Right cardiac atrium (tissue), 5 donors: ENCODE data around the gene ATP5MG. TPM values are rescaled to one million over a fixed set of nuclear protein-coding genes. Genes with fewer than 3 reads are reported as not detected.

Experiments
- ATAC-seq, 2 donors: fragments of 200-7000 bp; cut with Tn5 transposase; one replicate each; pipeline versions ENCODE4 v1.8.0 to v1.9.1; 2020; ENCODE audit warnings: moderate library complexity in 2 of 2, mild to moderate bottlenecking in 1 of 2
- DNase-seq, 3 donors: peaks; one replicate each; pipeline ENCODE4 v3.0.0-alpha.2; 2020
- H3K27ac ChIP-seq: one replicate; pipeline ENCODE4 v1.5.1; 2013; ENCODE audit warnings: mild to moderate bottlenecking, low read length, control low read depth, moderate library complexity
- H3K27me3 ChIP-seq: one replicate; pipeline ENCODE4 v1.6.1; 2013; ENCODE audit not compliant: control insufficient read depth, insufficient read depth
- H3K4me1 ChIP-seq: one replicate; pipeline ENCODE4 v1.6.1; 2013; ENCODE audit warnings: low read length; ENCODE audit not compliant: control insufficient read depth, insufficient read depth
- H3K4me3 ChIP-seq: one replicate; pipeline ENCODE4 v1.5.1; 2013; ENCODE audit warnings: low read length, control low read depth
- H3K9me3 ChIP-seq: one replicate; pipeline ENCODE4 v1.6.1; 2013; ENCODE audit warnings: low read length; ENCODE audit not compliant: control insufficient read depth
- WGBS: extraction: QIAGEN DNeasy Blood & Tissue Kit; methylation state at CpG from one replicate; pipeline ENCODE4 v1.1.7; 2013; 5-methylcytosine and 5-hydroxymethylcytosine counted together
- intact Hi-C, 4 donors: fragments of 100-400 bp; cut with DNase I; formaldehyde crosslinking; loops; one replicate each; pipeline versions ENCODE4 v1.11.0 to v1.14.0; 2022 to 2023
- polyA plus RNA-seq: library from polyadenylated mRNA; stranded (reverse); fragments of 200-250 nt; gene quantifications from one replicate; pipeline ENCODE4 v1.2.3, GENCODE V29; 2013
- total RNA-seq, 4 donors: library from RNA; stranded (reverse); fragmentation: NEBNext Ultra II Directional; extraction: Animal tissue kit (Norgen Biotek cat#: 25700); gene quantifications; one replicate each; pipeline ENCODE4 v1.2.1, GENCODE V29; 2021
- donor health status: healthy with polysubstance abuse.
- donor health status: DM: no; HTN: yes; CAD: no.
- donor health status: DM: no; HTN: no; CAD: no.
- donor health status: DM: no; HTN: yes; CAD: no; lungs with severe emphysema.
- donor health status: DM: yes; HTN: yes; CAD: no.

Gene ATP5MG
- total and polyA plus RNA-seq, 5 donors, result 500 to 709 (median 641) TPM

- WGBS, result 7% methylated on average over 9 of the region's 9 CpGs
- H3K27ac ChIP-seq, result no peak overlapping the region
- intact Hi-C loops, result no loop called here
- no peaks in the 10 kb centered on the region for H3K4me1 ChIP-seq
- DNase-seq, result no peak
- no peak for ATAC-seq
- H3K27me3 ChIP-seq, result no peaks in the 10 kb centered on the region
- H3K4me3 ChIP-seq, result peak overlapping the region; percentile 84
- no peaks in the 10 kb centered on the region for H3K9me3 ChIP-seq
Measured at GRCh38 chr11:118434123-118434552, 32.7 kb downstream of the ATP5MG start.

DNA sequence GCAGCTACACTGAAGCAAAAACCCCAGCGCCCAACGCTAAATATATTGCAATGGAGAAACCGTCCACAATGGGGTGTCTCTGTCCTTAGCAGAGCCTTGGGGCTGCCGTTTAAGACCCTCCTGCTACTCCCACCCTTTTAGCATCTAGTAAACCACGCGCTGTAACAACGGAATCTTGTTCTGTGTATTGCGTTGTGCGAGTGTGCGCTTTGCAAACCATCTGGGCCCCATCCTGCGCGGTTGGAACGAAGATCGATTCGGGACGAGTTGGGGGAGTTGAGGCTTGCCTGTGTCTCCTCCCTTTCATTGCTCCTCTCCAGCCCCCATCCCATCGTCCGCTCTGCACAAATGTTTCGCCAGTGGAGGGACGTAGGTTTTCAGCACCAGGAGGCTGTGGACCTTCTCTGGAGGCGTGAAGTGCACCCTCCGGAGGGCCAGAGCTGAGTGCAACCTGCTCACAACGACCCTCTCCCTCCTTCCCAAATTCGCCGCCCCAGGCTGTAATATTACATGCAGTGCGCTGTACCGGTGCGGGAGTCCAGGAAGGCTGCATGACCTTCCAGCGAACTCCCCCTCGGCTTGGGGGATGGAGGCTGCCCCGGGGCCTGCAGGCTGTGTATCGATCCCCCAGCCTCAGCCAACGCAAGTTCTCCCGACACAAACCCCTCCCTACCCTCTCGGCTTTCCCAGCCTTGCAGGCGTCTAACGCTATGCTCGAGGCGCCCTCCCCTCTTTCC is 33.3 kb downstream of the ATP5MG start:
- ATAC-seq (peak; percentile 1 to 2), DNase-seq (peak in 2 of 3 donors; percentile 60)
- H3K27ac ChIP-seq, result no peak overlapping the region
- no peaks in the 10 kb centered on the region for H3K4me1 ChIP-seq
- intact Hi-C loops, result loop anchor here in 1 of 4 donors (5.0 kb wide), 1 partner anchor 32 kb away; the partner anchor contains the start of gene ATP5MG
- no peaks in the 10 kb centered on the region for H3K27me3 ChIP-seq
- no peaks in the 10 kb centered on the region for H3K9me3 ChIP-seq
- WGBS, result under 1% methylated on average over 39 of the region's 39 CpGs
- H3K4me3 ChIP-seq, result peak overlapping the region; percentile 84

DNA sequence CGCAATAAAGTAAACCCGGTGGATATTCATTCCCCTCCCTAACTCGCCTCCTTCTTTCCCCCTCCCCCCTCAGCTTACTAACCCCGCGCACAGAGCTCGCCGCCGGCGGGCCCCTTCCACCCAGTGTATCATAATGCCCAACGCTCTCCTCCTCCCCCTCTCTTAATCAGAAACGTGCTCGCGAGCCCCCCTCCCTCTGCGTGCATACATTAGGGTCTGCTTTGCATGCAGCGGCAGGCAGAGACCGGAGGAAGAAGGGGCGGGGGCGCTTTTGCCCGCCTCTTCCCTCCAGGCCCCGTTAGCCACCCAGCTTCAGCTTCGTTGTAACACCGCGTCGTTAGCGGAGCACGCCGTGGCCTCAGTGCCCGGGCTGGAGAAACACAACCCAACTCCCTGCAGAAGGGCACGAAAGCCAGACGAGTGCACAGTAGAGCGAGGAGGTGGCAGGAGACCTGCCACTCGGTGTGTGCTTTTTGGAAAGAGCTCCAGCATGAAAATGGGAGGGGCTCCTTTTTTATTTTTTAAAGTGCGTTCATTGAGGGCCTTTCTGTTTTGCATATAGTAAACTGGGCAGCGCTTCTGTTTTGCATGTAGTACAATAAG is 34.0 kb downstream of the ATP5MG start:
- intact Hi-C loops, result loop anchor here in 1 of 4 donors (5.0 kb wide), 1 partner anchor 33 kb away; the partner anchor contains the start of gene ATP5MG

GRCh38 chr11:118435893-118436624 is 34.7 kb downstream of the ATP5MG start, which contains the start of gene KMT2A:
Gene KMT2A, plus strand, starts transcription at chr11:118436492. Its CDS starts 21 bp downstream, at chr11:118436513.
- WGBS, result under 1% methylated on average over 81 of the region's 83 CpGs
- intact Hi-C loops, result loop anchor here in 1 of 4 donors (5.0 kb wide), 1 partner anchor 34 kb away; the partner anchor contains the start of gene ATP5MG
- H3K4me1 ChIP-seq, result no peaks in the 10 kb centered on the region
- peak; percentile 92 to 95 for ATAC-seq
- peak; percentile 98 to 100 (median 99) for DNase-seq
- peak within 1 kb of the TSS; percentile 84 for H3K27ac ChIP-seq
- no peaks in the 10 kb centered on the region for H3K9me3 ChIP-seq
- H3K4me3 ChIP-seq, result peak within 1 kb of the TSS; percentile 84
- no peaks in the 10 kb centered on the region for H3K27me3 ChIP-seq

More for the DNA sequence above, 34.0 kb downstream of the ATP5MG start:
- Histone ChIP-seq H3K4me1 (no peaks in the 10 kb centered on the region), H3K27me3 (no peaks in the 10 kb centered on the region), H3K4me3 (peak overlapping the region; percentile 84), H3K9me3 (no peaks in the 10 kb centered on the region), H3K27ac (peak overlapping the region; percentile 84)
- ATAC-seq, result peak; percentile 6 to 31
- peak; percentile 38 to 80 (median 79) for DNase-seq
- WGBS, result under 1% methylated on average over 34 of the region's 34 CpGs

DNA sequence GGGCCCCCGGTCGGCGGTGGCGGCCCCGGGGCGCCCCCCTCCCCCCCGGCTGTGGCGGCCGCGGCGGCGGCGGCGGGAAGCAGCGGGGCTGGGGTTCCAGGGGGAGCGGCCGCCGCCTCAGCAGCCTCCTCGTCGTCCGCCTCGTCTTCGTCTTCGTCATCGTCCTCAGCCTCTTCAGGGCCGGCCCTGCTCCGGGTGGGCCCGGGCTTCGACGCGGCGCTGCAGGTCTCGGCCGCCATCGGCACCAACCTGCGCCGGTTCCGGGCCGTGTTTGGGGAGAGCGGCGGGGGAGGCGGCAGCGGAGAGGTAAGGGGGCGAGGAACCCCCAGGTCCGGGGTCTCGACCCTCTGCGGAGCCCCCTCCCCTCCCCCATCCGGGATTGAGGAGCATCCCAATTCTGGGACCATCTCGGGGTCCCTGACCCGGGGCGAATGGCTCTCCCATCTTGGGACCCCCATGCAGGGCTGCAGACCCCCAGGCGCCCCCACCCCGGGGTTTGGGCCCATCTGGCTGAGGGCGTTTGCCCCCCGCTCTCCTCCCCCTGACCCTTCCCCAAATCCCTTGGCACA is 35.3 kb downstream of the ATP5MG start:
- Histone ChIP-seq H3K27ac (peak overlapping the region; percentile 73), H3K4me1 (peaks cover under 1% of the 10 kb centered on the region), H3K27me3 (no peaks in the 10 kb centered on the region), H3K4me3 (peak overlapping the region; percentile 84), H3K9me3 (no peaks in the 10 kb centered on the region)
- intact Hi-C loops, result loop anchor here in 1 of 4 donors (5.0 kb wide), 1 partner anchor 34 kb away; the partner anchor contains the start of gene ATP5MG
- WGBS, result 0% methylated on average over 55 of the region's 55 CpGs
- DNase-seq, result peak; percentile 50 to 75 (median 73)
- no peak for ATAC-seq

DNA sequence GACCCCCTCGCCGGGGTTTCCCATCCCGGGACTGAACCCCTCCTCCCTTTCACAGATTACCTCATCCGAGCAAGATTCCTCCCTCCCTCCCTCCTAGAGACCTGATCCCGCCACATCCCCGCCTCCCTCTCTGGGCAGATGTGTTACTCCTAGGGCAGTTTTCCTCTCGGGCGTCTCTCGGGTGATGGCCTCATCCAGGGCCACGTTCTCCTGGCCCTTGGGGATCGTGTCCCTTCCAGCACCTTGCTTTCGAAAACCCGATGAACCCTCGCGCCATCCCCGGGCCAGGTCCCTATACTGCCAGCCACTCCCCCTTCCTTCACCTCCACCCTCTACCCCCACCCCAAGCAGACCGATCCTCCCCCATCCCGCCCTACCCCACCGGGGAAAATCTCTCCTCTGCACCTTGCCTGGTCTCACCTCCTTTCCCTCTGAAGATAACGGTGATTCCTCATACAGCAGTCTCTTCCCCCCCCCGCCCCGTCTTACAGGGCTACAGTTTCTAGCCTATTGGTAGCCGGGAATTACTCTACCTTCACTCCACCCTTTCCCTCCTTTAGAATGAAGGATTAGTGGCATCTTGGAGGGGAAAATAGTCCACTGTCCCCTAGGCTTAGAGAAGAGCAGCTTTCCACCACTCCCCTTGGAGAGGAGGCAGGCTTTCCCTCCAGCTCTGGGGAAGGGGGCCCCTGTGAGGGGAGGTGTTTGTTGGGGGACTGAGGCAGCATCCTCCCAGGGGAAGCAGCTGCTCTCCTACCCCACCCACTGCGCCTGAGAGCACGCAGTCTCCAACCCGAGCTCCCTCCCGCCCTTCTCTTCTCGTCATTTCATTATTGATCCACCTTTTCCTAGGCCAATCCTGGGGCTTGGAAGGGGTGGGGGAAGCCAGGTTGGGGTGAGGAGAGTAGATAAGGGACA is 36.1 kb downstream of the ATP5MG start:
- DNase-seq, result peak in 1 of 3 donors; percentile 68

DNA sequence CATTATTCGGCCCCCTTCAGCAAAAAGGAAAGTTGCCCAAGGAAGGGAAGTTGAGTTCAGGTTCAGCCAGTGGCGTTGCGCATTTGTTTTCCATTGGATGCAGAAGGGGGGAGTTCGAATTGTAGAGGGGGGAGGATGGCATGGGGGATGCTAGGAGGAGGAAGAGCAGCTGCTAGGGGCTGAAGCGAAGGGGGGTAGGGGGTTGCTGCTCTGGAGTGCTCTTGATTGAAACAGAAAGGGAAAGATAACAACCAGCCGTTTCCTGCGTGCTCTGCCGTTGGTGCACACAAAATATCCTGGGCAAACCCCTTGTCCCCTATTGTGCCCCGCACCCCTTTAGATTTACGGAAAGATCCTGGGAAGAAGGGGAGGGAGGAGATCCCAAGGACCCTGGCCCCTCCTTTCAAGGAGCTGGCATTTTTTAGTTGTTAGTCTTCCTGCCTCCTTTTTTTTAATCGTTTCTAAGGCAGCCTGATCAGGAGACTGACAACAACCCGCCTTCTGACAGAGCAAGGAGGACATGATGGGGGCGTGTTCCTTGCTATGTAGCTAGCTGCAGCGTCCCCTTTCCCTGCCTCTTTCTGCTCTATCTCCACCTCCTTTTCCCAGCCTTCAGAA is 37.0 kb downstream of the ATP5MG start:
- intact Hi-C loops, result loop anchor here in 1 of 4 donors (5.0 kb wide), 1 partner anchor 36 kb away; the partner anchor contains the start of gene ATP5MG
- WGBS, result 2% methylated on average over 14 of the region's 14 CpGs
- Histone ChIP-seq H3K27me3 (no peaks in the 10 kb centered on the region), H3K4me1 (peaks cover 3% of the 10 kb centered on the region), H3K4me3 (peak overlapping the region; percentile 84), H3K9me3 (no peaks in the 10 kb centered on the region), H3K27ac (peak overlapping the region; percentile 1)
- ATAC-seq (no peak), DNase-seq (peak in 1 of 3 donors; percentile 69)

More for the DNA sequence above, 36.1 kb downstream of the ATP5MG start:
- intact Hi-C loops, result loop anchor here in 1 of 4 donors (5.0 kb wide), 1 partner anchor 35 kb away; the partner anchor contains the start of gene ATP5MG
- no peaks in the 10 kb centered on the region for H3K9me3 ChIP-seq
- H3K4me1 ChIP-seq, result peaks cover 3% of the 10 kb centered on the region
- peak overlapping the region; percentile 4 for H3K27ac ChIP-seq
- ATAC-seq, result no peak
- WGBS, result under 1% methylated on average over 28 of the region's 28 CpGs
- no peaks in the 10 kb centered on the region for H3K27me3 ChIP-seq
- peak overlapping the region; percentile 84 for H3K4me3 ChIP-seq

- Histone ChIP-seq H3K4me1 (peaks cover 5% of the 10 kb centered on the region), H3K27me3 (no peaks in the 10 kb centered on the region), H3K4me3 (no peak overlapping the region), H3K9me3 (no peaks in the 10 kb centered on the region), H3K27ac (no peak overlapping the region)
- ATAC-seq (no peak), DNase-seq (no peak)
- intact Hi-C loops, result loop anchor here in 1 of 4 donors (5.0 kb wide), 1 partner anchor 37 kb away; the partner anchor contains the start of gene ATP5MG
Measured at GRCh38 chr11:118439646-118440045, 38.2 kb downstream of the ATP5MG start.

DNA sequence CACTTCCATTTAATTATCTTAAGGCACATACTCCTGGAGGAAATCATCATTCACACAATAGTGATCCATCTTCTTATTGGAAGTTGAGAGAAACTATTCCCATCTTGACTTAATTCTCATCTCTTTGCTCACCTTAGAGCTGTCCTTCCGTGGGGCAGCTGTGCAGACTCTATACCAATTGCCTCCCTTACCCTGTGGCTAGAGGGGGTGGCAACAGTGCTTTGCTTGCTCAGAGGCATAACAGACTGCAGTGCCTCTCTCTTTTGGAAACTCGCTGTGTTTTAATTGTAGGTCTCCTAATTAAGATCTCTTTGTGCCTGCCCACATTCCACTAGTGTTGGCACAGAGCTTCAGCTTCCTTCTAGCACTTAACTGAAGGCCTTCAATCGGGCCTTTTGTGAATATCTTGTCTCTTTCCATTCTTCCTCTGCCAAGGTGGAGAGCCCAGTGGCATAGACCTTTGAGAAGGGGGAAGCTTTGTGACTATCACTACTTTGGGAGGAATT is 40.4 kb downstream of the ATP5MG start:
- Histone ChIP-seq H3K27ac (no peak overlapping the region), H3K9me3 (no peaks in the 10 kb centered on the region), H3K27me3 (no peaks in the 10 kb centered on the region), H3K4me3 (no peak overlapping the region), H3K4me1 (peaks cover 5% of the 10 kb centered on the region)
- ATAC-seq, result no peak
- no peak for DNase-seq
- intact Hi-C loops, result no loop called here
- WGBS, result 38% methylated on average over 3 of the region's 3 CpGs
